Gastroesophageal sphincter (tissue), 4 donors: ENCODE measurements around the gene NUAK1. TPM values are rescaled to one million over a fixed set of nuclear protein-coding genes. Genes with fewer than 3 reads are reported as not detected.

Experiments
- ATAC-seq: fragments of 150-250 bp; one replicate; pipeline ENCODE4 v1.9.1; 2016; ENCODE audit warnings: mild to moderate bottlenecking, moderate library complexity
- H3K27ac ChIP-seq, 4 donors: fragments of 200-600 bp; sonication (generic) in 3 of 4; 1 replicate in 3 of 4; 2 replicates in 1 of 4; pipeline ENCODE4 v1.5.1; 2016 to 2019
- H3K27me3 ChIP-seq: fragments of 200-600 bp; sonication (generic); one replicate; pipeline ENCODE4 v1.5.1; 2019
- H3K36me3 ChIP-seq, 2 donors: fragments of 200-600 bp; sonication (generic); one replicate each; pipeline ENCODE4 v1.5.1; 2019; ENCODE audit warnings: control low read depth in 1 of 2
- H3K4me1 ChIP-seq, 3 donors: fragments of 200-600 bp; sonication (generic); 1 replicate in 2 of 3; 2 replicates in 1 of 3; pipeline ENCODE4 v1.5.1; 2016 to 2019; ENCODE audit warnings: control low read depth in 2 of 3
- H3K4me3 ChIP-seq, 2 donors: fragments of 200-600 bp; sonication (generic); one replicate each; pipeline ENCODE4 v1.5.1; 2019; ENCODE audit warnings: mild to moderate bottlenecking in 1 of 2, moderate library complexity in 1 of 2
- H3K9me3 ChIP-seq, 3 donors: fragments of 200-600 bp; sonication (generic); one replicate each; pipeline ENCODE4 v1.5.1; 2017 to 2019; ENCODE audit warnings: control low read depth in 2 of 3
- CTCF ChIP-seq, 4 experiments: fragments of 200-600 bp in 2 of 4; fragments of 450-650 bp in 2 of 4; sonication (generic) in 1 of 4; IDR thresholded peaks; one replicate each; pipeline ENCODE4 v1.5.1; 2017 to 2019; ENCODE audit warnings: antibody characterized with exemption in 4 of 4, mild to moderate bottlenecking in 2 of 4, moderate library complexity in 2 of 4
- EP300 ChIP-seq: sonication (generic); formaldehyde crosslinking; IDR thresholded peaks from one replicate; pipeline ENCODE4 v1.6.1; 2017; ENCODE audit warnings: antibody characterized with exemption, mild to moderate bottlenecking
- POLR2A ChIP-seq, 2 donors: fragments of 450-650 bp; IDR thresholded peaks; one replicate each; pipeline ENCODE4 v1.6.1; 2017; ENCODE audit warnings: antibody characterized with exemption in 2 of 2, mild to moderate bottlenecking in 2 of 2, moderate library complexity in 1 of 2
- POLR2AphosphoS5 ChIP-seq: sonication (generic); formaldehyde crosslinking; IDR thresholded peaks from one replicate; pipeline ENCODE4 v1.6.1; 2017; ENCODE audit warnings: antibody characterized with exemption
- WGBS, 2 donors: methylation state at CpG; one replicate each; pipeline ENCODE4 v1.1.5; 2018; ENCODE audit warnings: low coverage in 1 of 2; 5-methylcytosine and 5-hydroxymethylcytosine counted together
- total RNA-seq, 4 donors: library from RNA; depleted of rRNA; stranded (reverse); fragments of >200 nt; gene quantifications; one replicate each; pipeline ENCODE4 v1.1.0, GENCODE V29; 2016

NUAK1 gene
- total RNA-seq, 4 donors from 2014 or later, result 7.4 to 27.7 (median 10.7) TPM

- Histone ChIP-seq H3K9me3 (no peaks in the 10 kb centered on the region), H3K27me3 (peaks cover 12% of the 10 kb centered on the region), H3K4me3 (no peak overlapping the region), H3K27ac (no peak overlapping the region), H3K4me1 (no peaks in the 10 kb centered on the region), H3K36me3 (no peaks in the 10 kb centered on the region)
- 100% methylated on average over 1 of the region's 6 CpGs for WGBS, 2 donors
- TF ChIP-seq POLR2AphosphoS5, result no peak
- TF ChIP-seq POLR2A (IDR thresholded peaks at IDR 0.05), result no peak
- TF ChIP-seq CTCF (IDR thresholded peaks at IDR 0.05), result no peak
- no peak for TF ChIP-seq EP300
- no peak for ATAC-seq
Measured at GRCh38 chr12:106039242-106039641, 99.5 kb downstream of the NUAK1 start.

- TF ChIP-seq CTCF (IDR thresholded peaks at IDR 0.05) (no peak), EP300 (no peak), POLR2A (IDR thresholded peaks at IDR 0.05) (no peak), POLR2AphosphoS5 (no peak)
- H3K36me3 ChIP-seq, result no peaks in the 10 kb centered on the region
- peaks cover 12% of the 10 kb centered on the region for H3K27me3 ChIP-seq
- no peak for ATAC-seq
- 76 to 100% methylated on average over 1 to 4 of the region's 4 CpGs for WGBS, 2 donors
- H3K4me3 ChIP-seq, result no peak overlapping the region
- no peak overlapping the region for H3K27ac ChIP-seq
- no peaks in the 10 kb centered on the region for H3K4me1 ChIP-seq
- H3K9me3 ChIP-seq, result no peaks in the 10 kb centered on the region
Measured at GRCh38 chr12:106037524-106038298, 101.0 kb downstream of the NUAK1 start.

GRCh38 chr12:106035421-106035820, 103.3 kb downstream of the NUAK1 start:
- Histone ChIP-seq H3K9me3 (no peaks in the 10 kb centered on the region), H3K27me3 (peaks cover 9% of the 10 kb centered on the region), H3K4me3 (no peak overlapping the region), H3K36me3 (no peaks in the 10 kb centered on the region), H3K4me1 (no peaks in the 10 kb centered on the region), H3K27ac (no peak overlapping the region)
- 25 to 50% methylated on average over 2 to 3 of the region's 5 CpGs for WGBS, 2 donors
- ATAC-seq, result no peak
- TF ChIP-seq POLR2A (IDR thresholded peaks at IDR 0.05) (no peak), POLR2AphosphoS5 (no peak), CTCF (IDR thresholded peaks at IDR 0.05) (no peak), EP300 (no peak)

- no peaks in the 10 kb centered on the region for H3K4me1 ChIP-seq
- no peaks in the 10 kb centered on the region for H3K36me3 ChIP-seq
- no peaks in the 10 kb centered on the region for H3K9me3 ChIP-seq
- no peak for ATAC-seq
- H3K4me3 ChIP-seq, result no peak overlapping the region
- no peak for TF ChIP-seq POLR2AphosphoS5
- TF ChIP-seq EP300, result no peak
- TF ChIP-seq CTCF (IDR thresholded peaks at IDR 0.05), result no peak
- no peak for TF ChIP-seq POLR2A (IDR thresholded peaks at IDR 0.05)
- no peaks in the 10 kb centered on the region for H3K27me3 ChIP-seq
- no peak overlapping the region for H3K27ac ChIP-seq
- 85 to 93% methylated on average over 3 to 4 of the region's 4 CpGs for WGBS, 2 donors
Measured at GRCh38 chr12:106034316-106034715, 104.4 kb downstream of the NUAK1 start.

- ATAC-seq, result no peak
- 60 to 82% methylated on average over 2 to 3 of the region's 4 CpGs for WGBS, 2 donors
- no peaks in the 10 kb centered on the region for H3K36me3 ChIP-seq
Measured at GRCh38 chr12:106033161-106033675, 105.5 kb downstream of the NUAK1 start.

More at GRCh38 chr12:106033161-106033675, 105.5 kb downstream of the NUAK1 start:
- H3K4me3 ChIP-seq, result no peak overlapping the region
- no peaks in the 10 kb centered on the region for H3K9me3 ChIP-seq
- no peak for TF ChIP-seq POLR2A (IDR thresholded peaks at IDR 0.05)
- TF ChIP-seq POLR2AphosphoS5, result no peak
- no peak for TF ChIP-seq CTCF (IDR thresholded peaks at IDR 0.05)
- no peak for TF ChIP-seq EP300
- H3K4me1 ChIP-seq, result no peaks in the 10 kb centered on the region
- H3K27ac ChIP-seq, result no peak overlapping the region
- no peaks in the 10 kb centered on the region for H3K27me3 ChIP-seq
